Endothelial cell (in vitro differentiated cells): ENCODE measurements around the gene OPN4. TPM values are rescaled to one million over a fixed set of nuclear protein-coding genes. Genes with fewer than 3 reads are reported as not detected.
A peak's percentile ranks its signal among the peaks of the same experiment; 100 is the strongest.

Experiments
- DNase-seq: peaks from one replicate; pipeline ENCODE4 v3.0.0; 2021; ENCODE audit warnings: low spot score
- H3K27ac Mint-ChIP-seq: one replicate; pipeline ENCODE4 v1.8.0; 2021; ENCODE audit warnings: mixed read lengths, inconsistent platforms; ENCODE audit not compliant: unreplicated experiment
- H3K27me3 Mint-ChIP-seq: one replicate; pipeline ENCODE4 v1.8.0; 2021; ENCODE audit warnings: mild to moderate bottlenecking, moderate library complexity, mixed read lengths, inconsistent platforms; ENCODE audit not compliant: unreplicated experiment
- H3K36me3 Mint-ChIP-seq: one replicate; pipeline ENCODE4 v1.8.0; 2021; ENCODE audit warnings: mild to moderate bottlenecking, low read depth, mixed read lengths, inconsistent platforms; ENCODE audit not compliant: unreplicated experiment
- H3K4me1 Mint-ChIP-seq: one replicate; pipeline ENCODE4 v1.8.0; 2021; ENCODE audit warnings: mild to moderate bottlenecking, mixed read lengths, inconsistent platforms; ENCODE audit not compliant: unreplicated experiment
- H3K4me3 Mint-ChIP-seq: one replicate; pipeline ENCODE4 v1.8.0; 2021; ENCODE audit warnings: mild to moderate bottlenecking, mixed read lengths, inconsistent platforms; ENCODE audit not compliant: unreplicated experiment
- H3K9me3 Mint-ChIP-seq: one replicate; pipeline ENCODE4 v1.8.0; 2021; ENCODE audit warnings: mixed read lengths, inconsistent platforms; ENCODE audit not compliant: unreplicated experiment
- total RNA-seq: library from RNA; stranded (reverse); fragmentation: NEBNext Ultra II Directional; extraction: Animal tissue kit (Norgen Biotek cat#: 25700); gene quantifications from one replicate; pipeline ENCODE4 v1.2.1, GENCODE V29; 2021; ENCODE audit not compliant: unreplicated experiment
- TF ChIP-seq, protein P1 (sequence below): fragments of 200-600 bp; sonication (generic); IDR thresholded peaks from one replicate; pipeline ENCODE4 v1.5.0; 2021; ENCODE audit warnings: antibody characterized with exemption; ENCODE audit not compliant: unreplicated experiment

OPN4 gene
- total RNA-seq, 1 donor from 2014 or later, result not detected

DNA sequence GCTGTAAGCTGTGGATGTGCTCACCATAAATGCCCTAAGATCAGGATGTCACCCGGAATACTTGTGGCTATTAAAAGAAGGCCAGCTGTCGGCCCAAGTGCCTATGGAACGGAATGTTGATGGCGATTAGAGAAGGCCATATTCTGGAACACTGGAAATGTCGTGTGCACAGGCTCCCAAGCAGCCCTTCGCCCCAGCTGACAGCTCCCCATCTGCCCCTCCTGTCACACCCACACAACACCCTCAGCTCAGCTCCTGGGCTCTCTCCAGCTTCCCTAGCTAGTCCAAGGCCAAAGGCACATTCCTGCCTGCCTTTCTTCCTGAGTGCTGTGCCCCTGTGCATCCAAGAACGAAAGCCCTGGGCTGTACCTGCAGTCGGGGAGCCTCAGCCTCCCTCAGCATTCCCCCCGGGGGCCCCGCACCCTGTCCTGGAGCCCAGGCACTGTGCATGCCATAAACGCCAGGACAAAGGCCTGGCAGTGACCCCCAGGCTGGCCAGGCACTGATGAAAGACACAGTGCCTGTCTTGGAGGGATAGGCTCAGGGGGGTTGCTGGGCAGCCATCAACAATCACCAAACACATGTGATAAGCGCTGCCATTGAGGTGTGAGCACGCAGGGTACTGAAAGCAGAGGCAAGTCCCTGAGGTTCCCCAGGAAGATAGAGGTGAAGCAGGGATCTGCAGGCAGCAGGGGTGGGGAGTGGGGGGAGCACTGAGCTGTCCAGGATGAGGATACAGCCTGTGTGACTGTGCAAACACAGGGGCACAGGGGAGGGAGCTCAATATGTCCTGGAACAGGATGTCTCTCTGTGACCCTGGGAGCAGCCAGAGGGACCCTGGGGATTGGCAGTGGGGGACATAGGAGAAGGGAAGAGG is 10.2 kb downstream of the OPN4 start:
- TF ChIP-seq, protein P1, sequence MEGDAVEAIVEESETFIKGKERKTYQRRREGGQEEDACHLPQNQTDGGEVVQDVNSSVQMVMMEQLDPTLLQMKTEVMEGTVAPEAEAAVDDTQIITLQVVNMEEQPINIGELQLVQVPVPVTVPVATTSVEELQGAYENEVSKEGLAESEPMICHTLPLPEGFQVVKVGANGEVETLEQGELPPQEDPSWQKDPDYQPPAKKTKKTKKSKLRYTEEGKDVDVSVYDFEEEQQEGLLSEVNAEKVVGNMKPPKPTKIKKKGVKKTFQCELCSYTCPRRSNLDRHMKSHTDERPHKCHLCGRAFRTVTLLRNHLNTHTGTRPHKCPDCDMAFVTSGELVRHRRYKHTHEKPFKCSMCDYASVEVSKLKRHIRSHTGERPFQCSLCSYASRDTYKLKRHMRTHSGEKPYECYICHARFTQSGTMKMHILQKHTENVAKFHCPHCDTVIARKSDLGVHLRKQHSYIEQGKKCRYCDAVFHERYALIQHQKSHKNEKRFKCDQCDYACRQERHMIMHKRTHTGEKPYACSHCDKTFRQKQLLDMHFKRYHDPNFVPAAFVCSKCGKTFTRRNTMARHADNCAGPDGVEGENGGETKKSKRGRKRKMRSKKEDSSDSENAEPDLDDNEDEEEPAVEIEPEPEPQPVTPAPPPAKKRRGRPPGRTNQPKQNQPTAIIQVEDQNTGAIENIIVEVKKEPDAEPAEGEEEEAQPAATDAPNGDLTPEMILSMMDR, result no peak
- peaks cover 23% of the 10 kb centered on the region for H3K27me3 Mint-ChIP-seq

DNA sequence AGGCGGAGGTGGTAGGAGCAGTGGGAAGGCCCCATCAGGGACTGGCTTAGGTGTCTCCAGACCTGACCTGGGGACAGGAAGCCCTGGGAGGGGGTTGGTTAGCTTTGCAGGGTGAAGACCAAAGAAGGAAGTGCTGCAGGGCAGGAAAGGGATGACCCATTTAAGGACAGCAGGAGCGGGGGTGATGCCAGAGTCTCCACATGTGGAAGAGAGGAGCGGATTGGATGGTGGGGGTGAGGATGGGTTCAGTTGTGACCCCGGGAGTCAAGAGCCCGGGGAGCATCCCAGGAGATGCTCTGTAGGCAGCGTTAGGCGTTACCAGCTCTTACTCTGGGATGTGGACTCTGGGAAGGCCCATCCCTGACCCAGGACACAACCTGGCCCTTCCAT is 10.9 kb downstream of the OPN4 start:
- TF ChIP-seq, protein P1, result no peak
- no peak for DNase-seq
- Mint-ChIP-seq H3K4me1 (peaks cover 17% of the 10 kb centered on the region), H3K36me3 (no peaks in the 10 kb centered on the region), H3K9me3 (no peaks in the 10 kb centered on the region), H3K27me3 (peaks cover 23% of the 10 kb centered on the region), H3K4me3 (no peak overlapping the region), H3K27ac (peak overlapping the region; percentile 48)

More for the DNA sequence above, 10.2 kb downstream of the OPN4 start:
- peaks cover 17% of the 10 kb centered on the region for H3K4me1 Mint-ChIP-seq
- H3K4me3 Mint-ChIP-seq, result no peak overlapping the region
- H3K36me3 Mint-ChIP-seq, result no peaks in the 10 kb centered on the region
- DNase-seq, result no peak
- peak overlapping the region; percentile 48 for H3K27ac Mint-ChIP-seq
- H3K9me3 Mint-ChIP-seq, result no peaks in the 10 kb centered on the region

DNA sequence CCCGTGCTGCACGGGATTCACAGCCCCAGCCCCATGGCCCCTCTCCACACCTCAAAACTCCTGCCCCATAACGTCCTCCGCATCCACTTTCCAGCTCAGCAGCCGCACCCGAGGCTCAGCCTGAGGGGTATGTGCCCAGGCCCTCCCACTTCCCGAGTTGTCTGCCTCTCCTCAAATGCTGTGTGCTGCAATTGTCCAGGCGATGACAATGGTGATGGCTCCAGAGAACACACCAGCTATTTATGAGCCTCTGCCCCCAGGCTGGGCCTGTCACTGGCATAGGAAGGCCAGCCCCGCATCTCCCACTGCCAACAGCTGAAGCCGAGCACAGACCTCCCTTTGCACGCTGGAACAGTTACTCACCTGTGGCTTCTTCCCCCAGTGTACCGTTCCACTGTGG is 11.5 kb downstream of the OPN4 start:
- DNase-seq, result no peak
- H3K27ac Mint-ChIP-seq, result peak overlapping the region; percentile 67
- TF ChIP-seq, protein P1, result no peak

DNA sequence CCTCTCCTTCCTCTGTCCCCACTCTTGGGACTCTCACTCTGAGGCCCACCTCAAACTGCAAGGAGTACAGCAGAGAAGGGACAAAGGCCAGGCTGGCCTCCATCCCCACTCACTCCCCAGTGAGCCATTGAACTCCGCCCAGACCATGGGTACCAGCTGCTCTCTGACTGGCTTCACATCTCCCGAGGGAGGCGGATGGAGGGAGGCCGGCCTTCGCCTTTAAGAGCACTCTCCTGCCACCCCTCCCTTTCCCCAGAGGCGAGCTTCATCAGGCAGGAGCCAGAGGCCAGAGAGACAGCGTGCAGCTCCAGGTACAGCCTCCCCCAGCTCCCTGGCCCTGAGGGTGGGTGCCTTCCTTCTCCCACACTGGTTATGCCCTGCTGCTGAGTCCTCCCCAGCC is 12.2 kb downstream of the OPN4 start:
- Mint-ChIP-seq H3K36me3 (no peaks in the 10 kb centered on the region), H3K4me1 (peaks cover 17% of the 10 kb centered on the region), H3K4me3 (no peak overlapping the region), H3K27ac (no peak overlapping the region), H3K27me3 (peaks cover 21% of the 10 kb centered on the region), H3K9me3 (no peaks in the 10 kb centered on the region)
- TF ChIP-seq, protein P1, result no peak
- DNase-seq, result no peak

More for the DNA sequence above, 11.5 kb downstream of the OPN4 start:
- Mint-ChIP-seq H3K4me3 (no peak overlapping the region), H3K9me3 (no peaks in the 10 kb centered on the region), H3K4me1 (peaks cover 17% of the 10 kb centered on the region), H3K36me3 (no peaks in the 10 kb centered on the region), H3K27me3 (peaks cover 23% of the 10 kb centered on the region)

DNA sequence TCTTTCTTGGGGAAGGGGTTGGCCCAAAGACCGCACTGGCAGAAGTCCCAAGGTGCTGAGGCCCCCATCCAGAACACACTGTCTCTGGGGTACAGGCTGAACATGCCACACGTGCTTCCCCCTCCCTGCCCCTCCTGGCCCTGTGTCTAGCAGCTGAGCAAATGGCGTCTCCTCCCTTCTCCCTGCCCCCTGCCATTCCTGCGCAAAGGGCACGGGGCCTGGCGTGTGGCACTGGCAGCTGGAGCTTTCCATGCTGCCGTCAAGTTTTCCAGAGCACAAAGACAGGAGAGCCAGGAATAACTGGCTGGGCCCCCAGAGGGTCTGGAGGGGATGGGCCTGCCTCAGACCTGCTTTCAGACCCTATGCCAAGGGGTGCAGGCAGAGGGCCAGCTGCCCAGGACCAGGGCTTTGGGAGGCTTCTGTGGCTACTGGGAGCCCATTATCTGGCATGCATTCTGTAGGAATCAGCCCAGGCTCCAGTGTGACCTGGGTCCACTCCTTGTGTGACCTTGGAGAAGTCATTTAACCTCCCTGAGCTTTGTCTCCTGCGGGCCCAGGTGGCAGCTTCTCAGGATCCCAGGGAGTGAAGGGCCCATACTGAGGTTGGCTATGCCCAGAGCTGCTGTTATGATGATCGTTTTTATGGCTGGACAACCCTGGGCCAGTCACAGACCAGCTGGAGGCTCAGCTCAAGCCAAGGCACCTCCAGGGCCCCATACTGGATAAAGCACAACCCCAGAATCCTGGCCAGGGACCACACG is 13.3 kb downstream of the OPN4 start:
- Mint-ChIP-seq H3K9me3 (no peaks in the 10 kb centered on the region), H3K4me3 (no peak overlapping the region), H3K27me3 (peaks cover 18% of the 10 kb centered on the region), H3K4me1 (peaks cover 17% of the 10 kb centered on the region), H3K36me3 (no peaks in the 10 kb centered on the region), H3K27ac (no peak overlapping the region)
- TF ChIP-seq, protein P1, result no peak
- no peak for DNase-seq
